RWPE2 (cell line): ENCODE data around the gene ARMC7.
"Not testable (repeated sequence)": the region's sequence is repeated elsewhere in the genome, so short reads cannot be mapped to it uniquely, and the experiment has no call there.

Experiments
- ATAC-seq: fragments of 200-7000 bp; cut with Tn5 transposase; 3 replicates; pipeline ENCODE4 v1.9.1; 2021; ENCODE audit warnings: low read depth
- DNase-seq: peaks from one replicate; pipeline ENCODE4 v3.0.0-alpha.2; 2020; ENCODE audit warnings: low spot score
- H3K27ac ChIP-seq: fragments of 450-650 bp; 2 replicates; pipeline ENCODE4 v1.5.1; 2017; ENCODE audit warnings: mild to moderate bottlenecking; ENCODE audit not compliant: poor library complexity, severe bottlenecking
- H3K27me3 ChIP-seq: fragments of 250-450 bp; sonication (Bioruptor Pico); 2 replicates; pipeline ENCODE4 v1.5.1; 2021; ENCODE audit warnings: mild to moderate bottlenecking, moderate library complexity; ENCODE audit not compliant: insufficient read depth, poor library complexity, severe bottlenecking
- H3K36me3 ChIP-seq: fragments of 250-450 bp; sonication (Bioruptor Pico); 2 replicates; pipeline ENCODE4 v1.5.1; 2020; ENCODE audit warnings: low read depth, mild to moderate bottlenecking, moderate library complexity
- H3K4me1 ChIP-seq: fragments of 250-450 bp; sonication (Bioruptor Pico); 2 replicates; pipeline ENCODE4 v1.5.1; 2021; ENCODE audit warnings: mild to moderate bottlenecking, moderate library complexity; ENCODE audit not compliant: insufficient read depth, poor library complexity, severe bottlenecking
- H3K4me3 ChIP-seq: fragments of 250-450 bp; sonication (Bioruptor Pico); 2 replicates; pipeline ENCODE4 v1.5.1; 2021; ENCODE audit warnings: mild to moderate bottlenecking, moderate library complexity; ENCODE audit not compliant: severe bottlenecking
- H3K9me3 ChIP-seq: fragments of 250-450 bp; sonication (Bioruptor Pico); 2 replicates; pipeline ENCODE4 v1.5.1; 2021; ENCODE audit warnings: mild to moderate bottlenecking, moderate library complexity; ENCODE audit not compliant: severe bottlenecking
- CTCF ChIP-seq: fragments of 450-650 bp; IDR thresholded peaks from one replicate; pipeline ENCODE4 v1.5.1; 2017; ENCODE audit warnings: mild to moderate bottlenecking, moderate library complexity; ENCODE audit not compliant: poor library complexity, severe bottlenecking

ARMC7 gene

GRCh38 chr17:75153780-75154194 lies 44.0 kb downstream of the ARMC7 start:
- H3K36me3 ChIP-seq: peaks cover 29% of the 10 kb centered on the region
- H3K27ac ChIP-seq: peak overlapping the region; percentile 88
- H3K9me3 ChIP-seq: no peaks in the 10 kb centered on the region
- peaks cover 28% of the 10 kb centered on the region for H3K4me1 ChIP-seq
- no peak for TF ChIP-seq CTCF
- DNase-seq (peak; percentile 62), ATAC-seq (no peak)
- no peaks in the 10 kb centered on the region for H3K27me3 ChIP-seq
- H3K4me3 ChIP-seq: peak overlapping the region; percentile 92

- H3K27ac ChIP-seq: peak within 1 kb of the TSS; percentile 88
- no peaks in the 10 kb centered on the region for H3K9me3 ChIP-seq
- H3K4me3 ChIP-seq: peak within 1 kb of the TSS; percentile 92
- no peak for TF ChIP-seq CTCF
- H3K36me3 ChIP-seq: peaks cover 23% of the 10 kb centered on the region
- H3K27me3 ChIP-seq: no peaks in the 10 kb centered on the region
- peaks cover 35% of the 10 kb centered on the region for H3K4me1 ChIP-seq
- DNase-seq (peak; percentile 99), ATAC-seq (peak; percentile 90)
Observed at GRCh38 chr17:75154195-75155106, 44.7 kb downstream of the ARMC7 start, which contains the start of gene JPT1. TSS of gene JPT1 (minus strand) at chr17:75154512. CDS start at chr17:75154397, 115 bp downstream.

GRCh38 chr17:75155191-75155601 lies 45.4 kb downstream of the ARMC7 start:
- Histone ChIP-seq H3K9me3 (no peaks in the 10 kb centered on the region), H3K27me3 (no peaks in the 10 kb centered on the region), H3K36me3 (peaks cover 18% of the 10 kb centered on the region), H3K4me1 (peaks cover 41% of the 10 kb centered on the region), H3K27ac (peak overlapping the region; percentile 88), H3K4me3 (no peak overlapping the region)
- TF ChIP-seq CTCF: no peak
- ATAC-seq (no peak), DNase-seq (peak; percentile 29)

GRCh38 chr17:75158480-75158879 lies 48.7 kb downstream of the ARMC7 start:
- not testable (repeated sequence) for H3K9me3 ChIP-seq, H3K4me3 ChIP-seq, H3K36me3 ChIP-seq, H3K27me3 ChIP-seq, ATAC-seq
- Histone ChIP-seq H3K27ac (peak overlapping the region; percentile 88), H3K4me1 (peaks cover 27% of the 10 kb centered on the region)
- peak; percentile 12 for DNase-seq

- no peaks in the 10 kb centered on the region for H3K36me3 ChIP-seq
- ATAC-seq: peak; percentile 78
- H3K27ac ChIP-seq: peak overlapping the region; percentile 88
- H3K4me1 ChIP-seq: peaks cover 27% of the 10 kb centered on the region
- H3K27me3 ChIP-seq: no peaks in the 10 kb centered on the region
- H3K4me3 ChIP-seq: no peak overlapping the region
- TF ChIP-seq CTCF: no peak
- peak; percentile 75 for DNase-seq
- no peaks in the 10 kb centered on the region for H3K9me3 ChIP-seq
Observed at GRCh38 chr17:75159196-75160031, 49.6 kb downstream of the ARMC7 start.
